GM11168 (cell line): ENCODE measurements around the gene TJP1.

ENCODE experiments used
- in situ Hi-C: fragments of 300-500 bp; cut with MboI; formaldehyde crosslinking; loops from one replicate; pipeline ENCODE4 v1.12.0; 2022; ENCODE audit warnings: low sequenced_read_pairs; ENCODE audit not compliant: unreplicated experiment

Gene TJP1

DNA sequence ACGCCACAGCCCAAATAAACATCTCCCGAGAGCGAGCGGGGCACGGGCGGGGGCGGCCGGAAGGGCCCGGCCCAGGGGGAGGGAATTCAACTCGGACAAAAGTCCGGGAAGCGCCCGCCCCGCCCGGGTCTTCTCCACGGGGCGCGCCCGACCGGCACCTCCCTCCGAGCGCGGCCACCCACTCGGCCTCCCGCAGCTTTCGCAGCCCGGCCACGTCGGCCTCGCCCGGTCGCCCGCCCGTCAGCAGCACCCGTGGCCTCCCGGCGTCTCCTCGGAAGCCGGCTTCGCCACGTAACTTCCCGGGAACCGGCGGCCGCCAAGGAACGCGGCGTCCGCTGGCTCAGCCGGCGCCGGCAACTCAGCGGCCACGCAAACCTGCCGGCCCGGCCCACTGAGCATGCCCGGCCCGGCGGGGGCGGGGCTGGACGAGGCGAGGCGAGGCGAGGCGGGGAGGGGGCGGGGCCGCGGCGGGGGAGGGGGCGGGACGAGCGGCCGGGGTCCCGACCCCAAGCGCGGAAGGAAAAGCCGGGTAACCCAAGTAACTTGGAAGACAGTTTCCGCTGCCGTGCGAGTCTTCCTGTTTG, at the start of gene TJP1:
Gene TJP1 (minus strand): TSS at position 369 of the 584 bp plus-strand sequence. CDS start 440 bp downstream, outside the sequence.
- in situ Hi-C loops = no loop called here

DNA sequence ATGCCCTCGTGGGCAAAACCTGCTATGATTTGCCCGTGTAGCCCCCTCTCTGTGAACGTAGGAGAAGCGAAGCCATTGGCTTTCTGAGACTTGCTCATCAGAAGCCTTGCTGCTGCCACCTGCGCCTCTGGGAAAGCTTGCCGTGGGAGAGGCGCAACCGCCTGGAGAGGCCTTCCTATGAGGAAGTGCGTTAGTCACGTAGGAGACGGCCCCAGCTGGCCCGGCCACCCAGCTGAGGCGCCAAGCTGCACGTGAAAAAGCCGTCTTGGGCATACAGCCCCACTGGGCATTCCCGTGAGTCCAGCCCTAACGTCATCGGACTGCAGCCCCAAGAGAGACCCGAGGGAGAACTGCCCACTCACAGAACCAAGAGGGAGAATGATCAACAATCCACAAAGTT, 49.1 kb upstream of the TJP1 start:
- in situ Hi-C loops = no loop called here

DNA sequence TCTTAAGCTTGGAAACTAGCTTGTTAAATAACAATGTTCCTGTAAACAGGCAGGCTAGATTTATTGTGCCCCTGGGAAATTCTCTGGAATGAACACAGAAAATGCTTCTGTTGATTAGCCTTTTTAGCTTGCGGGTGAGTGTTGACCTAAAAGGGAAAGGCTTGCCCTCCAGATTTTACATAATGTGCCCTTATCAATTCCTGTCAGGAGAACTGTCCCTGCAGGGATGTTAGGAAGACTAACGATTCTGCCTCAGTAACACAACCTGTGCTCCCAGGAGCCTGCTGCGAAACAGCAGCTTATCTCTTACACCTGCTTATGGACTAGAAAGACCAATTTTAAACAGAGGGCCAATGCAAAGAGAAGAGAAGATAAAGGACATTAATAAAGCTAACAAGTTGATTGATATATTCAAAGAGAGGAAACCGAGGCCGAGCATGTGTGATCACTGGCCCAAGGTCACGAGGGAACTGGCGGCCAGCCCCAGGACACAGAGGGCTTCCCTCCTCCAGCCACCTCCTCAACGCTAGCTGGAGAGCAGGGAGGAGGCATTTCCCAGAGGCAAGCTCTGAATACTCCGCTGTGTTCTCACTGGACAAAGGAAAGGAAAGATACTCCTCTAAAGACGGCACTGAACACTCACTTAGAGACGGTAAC, 48.4 kb upstream of the TJP1 start:
- in situ Hi-C loops = no loop called here

GRCh38 chr15:29867241-29868000, 45.2 kb upstream of the TJP1 start:
- in situ Hi-C loops = no loop called here

GRCh38 chr15:29866337-29866736, 44.1 kb upstream of the TJP1 start:
- in situ Hi-C loops = no loop called here

DNA sequence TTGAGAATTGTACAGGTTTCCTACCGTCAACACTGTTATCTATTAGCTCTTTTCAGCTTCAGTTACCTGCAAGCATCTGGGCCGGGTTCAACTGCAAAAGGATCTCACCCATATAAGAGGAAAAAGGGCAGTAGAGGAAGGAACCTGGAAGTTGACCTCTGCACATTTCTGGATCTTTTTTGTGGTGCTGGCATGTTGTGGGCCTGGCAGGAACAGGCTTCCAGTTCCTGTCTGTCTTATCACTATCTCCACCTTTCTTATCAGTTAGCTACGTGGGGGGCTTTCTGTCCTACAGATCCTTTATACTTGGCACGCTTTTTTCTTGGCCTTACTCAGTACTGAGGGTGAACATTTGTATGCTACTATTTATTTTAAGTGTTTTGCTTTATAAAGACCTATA, 42.2 kb upstream of the TJP1 start:
- in situ Hi-C loops = no loop called here

GRCh38 chr15:29863438-29863837, 41.2 kb upstream of the TJP1 start:
- in situ Hi-C loops = no loop called here

DNA sequence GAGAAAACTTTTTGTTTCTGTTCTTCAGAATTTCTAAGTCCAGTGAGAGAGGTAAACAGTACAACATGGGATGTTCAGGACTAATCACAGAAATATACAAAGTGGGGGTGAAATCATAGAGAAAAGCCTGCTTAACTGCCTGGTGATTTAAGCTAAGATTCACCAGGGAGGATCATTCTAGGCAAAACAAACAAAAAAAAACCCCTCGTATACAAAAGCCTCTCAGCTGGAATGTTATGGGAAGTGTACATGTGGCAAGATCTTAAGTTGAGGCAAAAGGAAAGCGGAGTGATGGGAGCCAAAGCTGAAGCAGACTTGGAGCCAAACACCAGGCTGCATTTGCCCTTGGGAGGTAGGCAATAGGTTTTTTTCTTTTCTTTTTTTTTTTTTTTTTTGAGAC, 40.0 kb upstream of the TJP1 start:
- in situ Hi-C loops = no loop called here

- in situ Hi-C loops = no loop called here
Measured at GRCh38 chr15:29860872-29861271, 38.6 kb upstream of the TJP1 start.

DNA sequence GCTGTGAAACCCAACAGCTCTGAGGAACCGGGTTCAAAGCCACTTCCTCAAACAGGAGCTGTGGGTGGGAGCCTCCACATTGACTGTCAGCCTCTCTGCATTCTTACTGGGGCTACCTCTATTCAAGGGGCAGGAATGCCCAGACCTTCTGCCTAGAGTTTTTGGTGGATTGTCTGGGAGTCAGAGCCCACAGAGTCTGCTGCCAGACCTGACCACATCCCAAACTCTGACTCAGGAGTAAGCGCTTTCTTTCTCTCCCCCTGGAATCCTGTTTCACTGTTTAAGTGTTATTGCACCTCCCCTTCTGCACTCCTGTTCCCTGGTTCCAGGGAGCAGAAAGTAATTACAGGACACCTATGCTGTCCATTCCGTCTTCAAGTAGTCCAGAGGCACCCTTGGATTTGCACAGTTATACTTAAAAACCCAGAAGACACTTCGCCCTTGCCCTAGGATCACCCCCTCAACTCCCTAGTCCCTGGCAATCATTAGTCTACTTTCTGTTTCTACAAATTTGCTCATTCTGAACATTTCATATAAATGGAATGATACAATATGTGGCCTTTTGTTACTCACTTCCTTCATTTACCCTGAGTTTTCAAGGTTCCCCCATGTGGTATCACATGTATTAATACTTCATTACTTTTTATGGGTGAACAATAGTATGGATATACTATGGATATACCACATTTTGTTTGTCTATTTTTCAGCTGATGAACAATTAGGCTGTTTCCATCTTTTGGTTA, 37.9 kb upstream of the TJP1 start:
- in situ Hi-C loops = no loop called here

DNA sequence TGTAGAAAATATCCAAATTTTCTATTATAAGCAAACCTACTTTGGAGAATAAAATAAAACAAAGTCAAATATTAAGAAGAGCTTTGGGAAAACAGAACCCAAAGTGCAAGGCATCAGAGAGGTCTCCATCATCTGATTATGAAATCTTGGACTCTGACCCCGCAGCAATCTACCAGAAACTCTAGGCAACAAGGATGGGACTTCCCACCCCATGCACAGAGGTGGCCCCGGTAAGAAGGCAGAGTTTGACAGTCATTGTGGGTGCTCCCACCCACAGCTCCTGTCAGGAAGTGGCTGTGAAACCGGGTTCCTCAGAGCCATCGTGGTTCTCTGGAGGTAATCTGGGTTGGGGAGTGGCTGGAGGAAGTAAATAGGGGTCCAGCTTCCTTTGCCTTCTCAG, 37.0 kb upstream of the TJP1 start:
- in situ Hi-C loops = no loop called here

DNA sequence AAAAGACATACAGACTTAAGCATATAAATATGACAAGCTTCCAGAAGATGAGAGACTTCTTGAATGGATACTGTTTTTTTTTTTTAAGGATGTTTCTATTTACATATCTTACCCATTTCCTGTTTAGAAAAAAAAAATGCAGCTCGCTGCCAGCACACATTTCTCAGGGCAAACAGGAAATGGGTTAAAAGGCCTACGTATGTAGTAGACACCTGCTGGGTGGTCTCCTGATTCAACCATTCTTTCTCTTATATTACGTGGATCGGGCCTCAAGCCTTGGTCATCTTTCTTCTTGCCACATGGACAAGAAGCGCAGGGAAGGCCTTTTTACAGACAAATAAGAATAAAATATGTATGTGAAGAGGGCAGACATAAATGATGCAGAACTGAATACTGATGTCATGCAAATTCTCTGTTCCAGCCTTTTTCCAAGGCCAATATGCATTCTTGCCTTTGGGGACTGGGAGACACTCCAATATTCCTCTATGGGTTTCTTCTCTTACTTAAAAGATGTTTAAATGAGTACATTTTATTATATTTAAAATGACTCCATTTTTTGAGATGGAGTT, 35.0 kb upstream of the TJP1 start:
- in situ Hi-C loops = no loop called here

DNA sequence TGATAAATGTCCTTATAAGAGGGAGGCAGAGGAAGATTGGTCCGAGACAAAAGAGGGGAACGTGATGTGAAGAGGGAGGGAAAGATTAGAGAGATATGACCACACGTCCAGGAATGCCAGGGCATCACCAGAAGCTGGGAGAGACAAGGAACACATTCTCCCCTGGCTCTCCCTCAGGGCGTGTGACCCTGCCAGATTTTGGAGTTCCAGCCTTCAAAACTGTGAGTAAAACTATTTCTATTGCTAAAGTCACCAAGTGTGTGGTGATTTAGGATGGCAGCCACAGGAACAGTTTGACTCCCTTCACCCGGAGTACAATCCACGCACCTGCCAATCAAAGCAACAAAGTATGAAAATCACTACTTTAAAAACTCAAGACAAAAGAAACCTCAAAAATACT, 32.1 kb upstream of the TJP1 start:
- in situ Hi-C loops = no loop called here

GRCh38 chr15:29853211-29853987, 31.1 kb upstream of the TJP1 start:
- in situ Hi-C loops = no loop called here

DNA sequence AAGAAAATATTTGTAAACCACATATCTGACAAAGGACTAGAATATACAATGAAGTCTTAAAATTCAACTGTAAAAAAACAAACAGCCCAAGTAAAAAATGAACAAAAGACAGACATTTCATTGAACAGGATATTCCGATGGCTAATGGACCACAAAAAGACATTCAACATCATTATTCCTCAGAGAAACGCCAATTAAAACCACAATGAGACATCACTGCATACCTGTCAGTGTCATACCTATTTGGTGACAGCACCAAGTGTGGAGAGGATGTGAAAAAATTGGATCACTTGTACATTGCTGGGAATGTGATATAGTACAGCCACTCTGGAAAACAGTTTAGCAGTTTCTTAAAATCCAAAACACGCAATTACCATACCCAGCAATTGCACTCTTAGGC, 29.9 kb upstream of the TJP1 start:
- in situ Hi-C loops = no loop called here

DNA sequence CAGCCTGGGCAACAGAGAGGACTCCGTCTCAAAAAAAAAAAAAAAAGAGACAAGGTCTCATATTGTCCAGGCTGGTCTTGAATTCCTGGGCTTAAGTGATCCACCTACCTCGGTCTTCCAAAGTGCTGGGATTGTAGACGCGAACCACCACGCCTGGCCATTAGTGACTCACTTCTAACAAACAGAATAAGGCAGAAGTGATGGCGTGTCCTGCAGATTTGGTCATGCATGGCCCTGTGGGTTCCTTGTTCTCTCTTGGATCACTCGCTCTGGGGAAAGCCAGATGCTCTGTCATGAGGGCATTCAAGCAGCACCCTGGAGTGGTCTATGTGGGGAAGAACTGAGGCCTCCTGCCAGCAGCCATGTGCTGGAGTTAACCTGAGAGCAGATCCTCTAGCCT, 27.4 kb upstream of the TJP1 start:
- in situ Hi-C loops = no loop called here

- in situ Hi-C loops = no loop called here
Measured at GRCh38 chr15:29849218-29849617, 26.9 kb upstream of the TJP1 start.

DNA sequence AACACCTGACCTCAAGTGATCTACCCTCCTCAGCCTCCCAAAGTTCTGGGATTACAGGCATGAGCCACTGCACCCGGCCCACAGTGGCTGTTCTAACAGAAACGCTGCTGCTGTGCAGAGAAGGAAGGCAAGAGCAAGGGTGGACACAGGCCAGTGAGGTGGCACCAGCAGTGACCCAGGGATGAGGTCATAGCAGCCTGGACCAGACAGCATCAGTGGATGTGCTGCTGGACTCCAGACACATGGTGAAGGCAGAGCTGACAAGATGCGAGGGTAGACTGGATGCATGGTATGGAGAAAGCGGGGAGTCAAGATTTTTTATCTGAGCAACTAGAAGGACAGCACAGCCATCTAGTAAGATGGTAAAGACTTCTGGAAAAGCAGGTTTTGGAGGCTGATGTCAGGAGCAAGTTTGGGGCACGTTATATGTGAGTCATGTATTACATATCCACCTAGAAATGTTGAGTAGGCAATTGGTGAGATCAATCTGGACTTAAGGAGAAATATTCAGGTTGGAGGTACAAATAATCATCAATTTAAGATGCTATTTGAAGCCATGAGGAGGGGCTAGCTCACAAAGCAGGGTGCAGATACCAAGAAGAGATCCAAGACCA, 22.1 kb upstream of the TJP1 start:
- in situ Hi-C loops = no loop called here

DNA sequence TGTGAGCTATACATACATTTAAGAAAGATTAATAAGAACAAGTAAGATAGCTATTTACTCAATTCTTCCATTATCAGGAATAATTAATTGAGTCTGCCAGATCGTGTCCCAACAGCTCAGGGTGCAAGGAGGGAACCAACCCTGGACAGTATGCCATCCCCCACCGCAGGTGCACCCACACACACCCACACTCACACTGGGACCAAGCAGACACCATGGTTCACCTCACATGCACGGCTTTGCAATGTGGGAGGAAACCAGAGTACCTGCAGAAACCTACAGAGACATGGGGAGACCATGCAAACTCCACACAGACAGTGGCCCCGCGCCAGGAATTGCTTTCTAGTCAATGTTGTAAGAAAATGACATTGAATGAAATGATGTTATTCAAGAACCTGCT, 20.0 kb upstream of the TJP1 start:
- in situ Hi-C loops = no loop called here
